Body of pancreas (tissue), 4 donors: Measurements from ENCODE around the gene PLEKHA7. TPM values are rescaled to one million over a fixed set of nuclear protein-coding genes. Genes with fewer than 3 reads are reported as not detected.

Experiments
- ATAC-seq: fragments of 150-250 bp; one replicate; pipeline ENCODE4 v1.9.1; 2016
- DNase-seq, 4 donors: peaks; one replicate each; pipeline ENCODE4 v3.0.0-alpha.2; 2019
- H3K27ac ChIP-seq, 4 donors: fragments of 200-600 bp; sonication (generic); 1 replicate in 3 of 4; 2 replicates in 1 of 4; pipeline versions ENCODE4 v1.5.1 to v1.6.1; 2016 to 2019; ENCODE audit warnings: mild to moderate bottlenecking in 1 of 4, mixed read lengths in 1 of 4, moderate library complexity in 1 of 4
- H3K27me3 ChIP-seq, 2 donors: fragments of 200-600 bp; sonication (generic); one replicate each; pipeline ENCODE4 v1.6.0; 2016; ENCODE audit warnings: mild to moderate bottlenecking in 1 of 2
- H3K36me3 ChIP-seq, 2 donors: fragments of 200-600 bp; sonication (generic); replicated peaks in 1 of 2; 2 replicates each; pipeline ENCODE4 v1.5.1; 2016; ENCODE audit warnings: low read depth in 2 of 2; ENCODE audit not compliant: insufficient read depth in 1 of 2
- H3K4me1 ChIP-seq: fragments of 200-600 bp; sonication (generic); one replicate; pipeline ENCODE4 v1.6.0; 2016
- H3K4me3 ChIP-seq, 2 donors: fragments of 200-600 bp; sonication (generic); 1 replicate in 1 of 2; 2 replicates in 1 of 2; pipeline ENCODE4 v1.5.1; 2016 to 2019
- H3K9me3 ChIP-seq, 3 donors: fragments of 200-600 bp; sonication (generic); 1 replicate in 2 of 3; 2 replicates in 1 of 3; pipeline ENCODE4 v1.5.1; 2016
- CTCF ChIP-seq, 7 experiments: fragments of 450-650 bp in 4 of 7; fragments of 200-600 bp in 3 of 7; sonication (generic) in 3 of 7; IDR thresholded peaks; one replicate each; pipeline ENCODE4 v1.5.1; 2016 to 2019; ENCODE audit warnings: antibody characterized with exemption in 7 of 7
- POLR2A ChIP-seq, 3 donors: fragments of 450-650 bp; IDR thresholded peaks; one replicate each; pipeline ENCODE4 v1.6.1; 2016; ENCODE audit warnings: antibody characterized with exemption in 3 of 3, mild to moderate bottlenecking in 2 of 3
- WGBS, 2 donors: methylation state at CpG; one replicate each; pipeline ENCODE4 v1.1.5; 2017; 5-methylcytosine and 5-hydroxymethylcytosine counted together
- intact Hi-C: fragments of 100-400 bp; cut with DNase I; formaldehyde crosslinking; loops from one replicate; pipeline ENCODE4 v1.15.1; 2023
- total RNA-seq, 2 donors: library from RNA; depleted of rRNA; stranded (reverse); fragments of >200 nt; gene quantifications; one replicate each; pipeline ENCODE4 v1.1.0, GENCODE V29; 2016

Gene PLEKHA7
- total RNA-seq, 2 donors from 2014 or later: 30.4 to 34.6 TPM

GRCh38 chr11:16897470-16898061, 116.6 kb downstream of the PLEKHA7 start:
- H3K36me3 ChIP-seq: no peaks in the 10 kb centered on the region
- H3K4me3 ChIP-seq: no peak overlapping the region
- 66 to 69% methylated on average over 7 of the region's 7 CpGs for WGBS, 2 donors
- H3K4me1 ChIP-seq: peaks cover 39% of the 10 kb centered on the region
- no peaks in the 10 kb centered on the region for H3K9me3 ChIP-seq
- DNase-seq: peak in 1 of 4 donors; percentile 13
- TF ChIP-seq CTCF (IDR thresholded peaks at IDR 0.05) (no peak), POLR2A (IDR thresholded peaks at IDR 0.05) (no peak)
- H3K27ac ChIP-seq: peak overlapping the region in 1 of 4 donors; percentile 20
- intact Hi-C loops: no loop called here
- no peaks in the 10 kb centered on the region for H3K27me3 ChIP-seq
- ATAC-seq: no peak

- TF ChIP-seq CTCF (IDR thresholded peaks at IDR 0.05): no peak
- no peak for TF ChIP-seq POLR2A (IDR thresholded peaks at IDR 0.05)
- intact Hi-C loops: no loop called here
- DNase-seq (no peak), ATAC-seq (no peak)
- Histone ChIP-seq H3K27ac (peak overlapping the region in 1 of 4 donors; percentile 20), H3K4me1 (peaks cover 40% of the 10 kb centered on the region), H3K36me3 (no peaks in the 10 kb centered on the region), H3K4me3 (no peak overlapping the region), H3K27me3 (no peaks in the 10 kb centered on the region), H3K9me3 (no peaks in the 10 kb centered on the region)
- 49 to 56% methylated on average over 7 of the region's 7 CpGs for WGBS, 2 donors
Observed at GRCh38 chr11:16896729-16897469, 117.3 kb downstream of the PLEKHA7 start.

- ATAC-seq: no peak
- no peaks in the 10 kb centered on the region for H3K9me3 ChIP-seq
- no peaks in the 10 kb centered on the region for H3K36me3 ChIP-seq
- no peak overlapping the region for H3K4me3 ChIP-seq
- no peak for DNase-seq
- H3K27me3 ChIP-seq: no peaks in the 10 kb centered on the region
- 79 to 83% methylated on average over 3 of the region's 3 CpGs for WGBS, 2 donors
- H3K4me1 ChIP-seq: peaks cover 40% of the 10 kb centered on the region
- no peak overlapping the region for H3K27ac ChIP-seq
- TF ChIP-seq POLR2A (IDR thresholded peaks at IDR 0.05) (no peak), CTCF (IDR thresholded peaks at IDR 0.05) (no peak)
- intact Hi-C loops: no loop called here
Observed at GRCh38 chr11:16895306-16895705, 118.9 kb downstream of the PLEKHA7 start.

GRCh38 chr11:16893456-16894066, 120.7 kb downstream of the PLEKHA7 start:
- peaks cover 33% of the 10 kb centered on the region for H3K4me1 ChIP-seq
- ATAC-seq (peak; percentile 76), DNase-seq (peak; percentile 30 to 72 (median 46))
- WGBS, 2 donors: 23 to 24% methylated on average over 4 of the region's 4 CpGs
- no peak for TF ChIP-seq POLR2A (IDR thresholded peaks at IDR 0.05)
- TF ChIP-seq CTCF (IDR thresholded peaks at IDR 0.05): no peak
- H3K27ac ChIP-seq: peak overlapping the region; percentile 17 to 55 (median 48)
- no peaks in the 10 kb centered on the region for H3K9me3 ChIP-seq
- no peaks in the 10 kb centered on the region for H3K27me3 ChIP-seq
- no peaks in the 10 kb centered on the region for H3K36me3 ChIP-seq
- intact Hi-C loops: no loop called here
- H3K4me3 ChIP-seq: no peak overlapping the region
